NB4 (cell line): Measurements from ENCODE around the gene NR2E3.

Experiments
- DNase-seq: peaks from one replicate; pipeline ENCODE4 v3.0.0; 2010; ENCODE audit warnings: low read depth
- H3K4me3 ChIP-seq: one replicate; pipeline ENCODE4 v1.5.1; 2011; ENCODE audit warnings: mild to moderate bottlenecking, low read depth, low read length, moderate library complexity
- MYC ChIP-seq: IDR thresholded peaks from 2 replicates; pipeline ENCODE4 v1.6.1; 2011; ENCODE audit warnings: low read depth, low read length
- POLR2A ChIP-seq: IDR thresholded peaks from 2 replicates; pipeline ENCODE4 v1.6.1; 2011; ENCODE audit warnings: mild to moderate bottlenecking; ENCODE audit not compliant: insufficient read length; ENCODE audit errors: extremely low read depth
- TF ChIP-seq, protein P1 (sequence below): IDR thresholded peaks from one replicate; pipeline ENCODE4 v1.5.1; 2012; ENCODE audit warnings: low read depth, low read length
- TF ChIP-seq, protein P2 (sequence below): IDR thresholded peaks from 2 replicates; pipeline ENCODE4 v1.6.1; 2011; ENCODE audit warnings: low read depth, low read length

NR2E3 gene

DNA sequence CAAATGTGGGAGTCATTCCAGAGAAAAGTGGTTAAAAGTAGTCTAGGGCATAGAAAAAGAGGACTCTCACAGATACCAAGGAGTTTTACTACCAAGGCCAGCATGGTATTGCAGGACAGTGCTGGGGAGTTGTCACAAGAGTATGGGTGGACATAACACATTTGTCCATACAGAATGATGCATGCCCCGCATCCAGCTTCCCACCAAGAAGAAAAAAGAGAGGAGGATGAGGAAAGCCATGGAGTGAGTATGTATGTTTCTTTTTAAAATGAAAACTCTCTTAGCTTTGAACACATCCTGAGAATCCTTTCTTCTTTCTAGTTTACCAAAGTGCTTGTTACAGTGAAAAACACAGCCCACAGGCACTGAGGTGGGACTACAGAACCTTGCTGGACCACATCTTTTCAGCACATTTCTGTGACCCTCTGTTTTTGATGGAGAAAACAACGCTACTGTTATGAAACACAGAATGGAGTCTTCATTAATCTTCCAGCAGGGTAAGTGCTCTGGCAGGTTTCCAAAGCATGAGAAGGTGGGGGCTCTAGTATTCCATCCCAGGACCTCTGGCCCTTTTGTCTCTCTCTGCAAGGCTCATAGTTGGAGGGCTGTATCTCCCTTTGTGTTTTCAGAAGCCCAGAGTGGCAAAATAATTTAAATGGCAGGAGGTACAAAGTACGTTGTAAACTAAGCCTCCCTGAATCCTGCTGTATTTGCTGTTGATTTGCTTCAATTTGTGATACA, 12.7 kb downstream of the NR2E3 start:
- no peak for DNase-seq
- TF ChIP-seq, protein P1, sequence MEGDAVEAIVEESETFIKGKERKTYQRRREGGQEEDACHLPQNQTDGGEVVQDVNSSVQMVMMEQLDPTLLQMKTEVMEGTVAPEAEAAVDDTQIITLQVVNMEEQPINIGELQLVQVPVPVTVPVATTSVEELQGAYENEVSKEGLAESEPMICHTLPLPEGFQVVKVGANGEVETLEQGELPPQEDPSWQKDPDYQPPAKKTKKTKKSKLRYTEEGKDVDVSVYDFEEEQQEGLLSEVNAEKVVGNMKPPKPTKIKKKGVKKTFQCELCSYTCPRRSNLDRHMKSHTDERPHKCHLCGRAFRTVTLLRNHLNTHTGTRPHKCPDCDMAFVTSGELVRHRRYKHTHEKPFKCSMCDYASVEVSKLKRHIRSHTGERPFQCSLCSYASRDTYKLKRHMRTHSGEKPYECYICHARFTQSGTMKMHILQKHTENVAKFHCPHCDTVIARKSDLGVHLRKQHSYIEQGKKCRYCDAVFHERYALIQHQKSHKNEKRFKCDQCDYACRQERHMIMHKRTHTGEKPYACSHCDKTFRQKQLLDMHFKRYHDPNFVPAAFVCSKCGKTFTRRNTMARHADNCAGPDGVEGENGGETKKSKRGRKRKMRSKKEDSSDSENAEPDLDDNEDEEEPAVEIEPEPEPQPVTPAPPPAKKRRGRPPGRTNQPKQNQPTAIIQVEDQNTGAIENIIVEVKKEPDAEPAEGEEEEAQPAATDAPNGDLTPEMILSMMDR: no peak
- TF ChIP-seq MYC (no peak), POLR2A (no peak)
- TF ChIP-seq, protein P2, sequence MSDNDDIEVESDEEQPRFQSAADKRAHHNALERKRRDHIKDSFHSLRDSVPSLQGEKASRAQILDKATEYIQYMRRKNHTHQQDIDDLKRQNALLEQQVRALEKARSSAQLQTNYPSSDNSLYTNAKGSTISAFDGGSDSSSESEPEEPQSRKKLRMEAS: no peak
- H3K4me3 ChIP-seq: no peak overlapping the region

DNA sequence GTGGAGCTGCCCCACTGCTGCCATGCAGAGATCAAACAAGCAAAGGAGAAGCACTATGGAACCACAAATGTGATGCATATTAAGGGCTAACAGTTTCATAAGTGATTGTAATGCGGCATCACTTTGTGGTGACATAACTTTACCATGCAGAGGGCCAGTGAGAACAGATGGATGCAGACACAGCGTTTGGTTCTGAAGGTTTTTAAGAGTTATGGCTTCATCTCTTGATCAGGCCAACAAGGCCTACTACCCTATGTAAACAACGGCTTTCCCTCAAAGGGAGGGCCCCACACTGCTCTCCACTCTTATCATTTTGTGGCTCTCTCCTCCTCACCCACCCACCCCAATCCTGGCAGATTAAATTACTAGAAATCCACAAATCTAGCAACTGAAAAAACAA, 13.4 kb downstream of the NR2E3 start:
- DNase-seq: no peak
- H3K4me3 ChIP-seq: no peak overlapping the region
- no peak for TF ChIP-seq POLR2A

DNA sequence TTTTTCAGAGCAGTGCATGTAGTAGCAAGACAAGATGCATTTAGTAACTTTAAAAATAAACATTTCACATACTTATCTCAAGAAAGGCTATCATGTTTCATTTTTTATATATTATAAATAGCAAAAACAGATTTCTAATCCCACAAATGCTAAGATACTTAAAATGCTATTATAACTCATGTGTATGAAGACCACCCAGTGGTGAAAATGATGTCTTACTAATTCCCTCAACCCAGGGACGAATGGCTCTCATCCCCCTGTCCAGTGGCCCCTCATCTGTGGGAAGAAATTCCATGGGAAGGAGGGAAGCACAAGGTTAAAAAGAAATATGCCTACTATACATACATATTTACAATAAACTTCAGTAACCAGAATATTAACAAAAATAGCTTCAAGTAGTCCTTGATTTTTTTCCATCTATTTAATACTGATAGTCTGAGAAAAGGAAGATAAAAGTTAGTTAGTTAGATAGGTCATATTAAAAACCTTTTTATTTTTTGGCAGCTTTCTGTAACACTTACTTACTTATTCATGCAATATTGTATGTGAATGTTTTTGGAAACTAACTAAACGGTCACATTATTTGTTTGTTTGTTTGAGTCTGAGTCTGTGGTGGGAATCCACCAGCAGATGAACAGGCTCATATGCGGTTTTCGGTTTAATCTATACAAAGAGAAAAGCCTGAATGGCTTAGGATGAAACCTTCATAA, 14.8 kb downstream of the NR2E3 start:
- TF ChIP-seq MYC: no peak
- TF ChIP-seq, protein P1: no peak
- no peak for TF ChIP-seq POLR2A
- TF ChIP-seq, protein P2: no peak
- no peak for DNase-seq
- no peak overlapping the region for H3K4me3 ChIP-seq

DNA sequence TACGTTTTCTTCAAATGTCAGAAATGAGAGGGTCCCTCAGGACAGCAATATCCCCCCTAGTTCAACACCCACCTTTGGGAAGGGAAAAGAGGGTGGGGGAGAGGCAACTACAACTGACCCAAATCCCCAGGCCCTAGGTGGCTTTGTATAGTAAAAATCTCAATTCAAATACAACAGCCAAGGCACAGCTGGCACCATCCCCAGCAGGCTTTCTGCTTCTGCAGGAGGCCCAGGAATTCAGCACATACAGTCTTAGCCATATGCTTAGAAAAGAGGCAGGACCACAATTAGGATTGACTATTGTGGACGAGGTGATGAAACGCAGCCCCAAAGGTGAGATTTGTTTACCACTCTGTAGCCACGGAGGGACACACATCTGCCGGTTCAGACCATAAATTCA, 15.8 kb downstream of the NR2E3 start:
- TF ChIP-seq, protein P1: no peak
- TF ChIP-seq MYC: no peak
- TF ChIP-seq, protein P2: no peak
- TF ChIP-seq POLR2A: no peak
- no peak for DNase-seq
- H3K4me3 ChIP-seq: no peak overlapping the region

DNA sequence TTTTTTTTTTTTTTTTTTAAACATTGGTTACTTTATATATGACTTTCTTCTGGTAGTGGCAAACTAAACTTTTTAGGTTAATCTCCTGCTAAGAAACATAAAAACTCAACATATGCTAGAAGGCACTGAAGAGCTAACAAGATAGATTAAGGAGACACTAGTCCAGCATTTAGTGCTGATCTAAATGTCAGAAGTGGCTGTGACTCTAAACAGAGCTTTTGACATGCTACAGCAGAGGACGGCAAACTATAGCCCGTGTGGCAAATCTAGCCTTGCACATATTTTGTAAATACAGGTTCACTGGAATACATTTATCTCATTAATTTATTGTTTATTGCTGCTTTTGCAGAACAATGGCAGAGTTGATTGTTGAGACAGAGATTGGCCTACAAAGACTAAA, 20.6 kb downstream of the NR2E3 start:
- TF ChIP-seq MYC (no peak), POLR2A (no peak)
- no peak overlapping the region for H3K4me3 ChIP-seq
- DNase-seq: no peak

DNA sequence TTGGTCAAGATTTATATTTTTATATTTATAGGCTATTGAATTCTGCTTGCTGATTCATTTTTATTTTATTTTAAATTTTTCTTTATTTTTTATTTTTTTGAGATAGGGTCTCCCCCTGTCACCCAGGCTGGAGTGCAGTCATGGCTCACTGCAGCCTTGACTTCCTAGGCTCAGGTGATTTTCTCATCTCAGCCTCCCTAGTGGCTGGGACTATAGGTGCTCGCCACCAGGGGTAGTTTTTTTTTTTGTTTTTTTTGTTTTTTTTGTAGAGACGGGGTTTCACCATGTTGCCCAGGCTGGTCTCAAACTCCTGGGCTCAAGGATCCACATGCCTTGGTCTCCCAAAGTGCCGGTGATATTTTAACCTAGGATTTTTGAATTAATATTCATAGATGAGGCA, 31.2 kb downstream of the NR2E3 start:
- no peak overlapping the region for H3K4me3 ChIP-seq
- DNase-seq: no peak
- TF ChIP-seq, protein P2: no peak
- TF ChIP-seq MYC (no peak), POLR2A (no peak)
- TF ChIP-seq, protein P1: no peak

DNA sequence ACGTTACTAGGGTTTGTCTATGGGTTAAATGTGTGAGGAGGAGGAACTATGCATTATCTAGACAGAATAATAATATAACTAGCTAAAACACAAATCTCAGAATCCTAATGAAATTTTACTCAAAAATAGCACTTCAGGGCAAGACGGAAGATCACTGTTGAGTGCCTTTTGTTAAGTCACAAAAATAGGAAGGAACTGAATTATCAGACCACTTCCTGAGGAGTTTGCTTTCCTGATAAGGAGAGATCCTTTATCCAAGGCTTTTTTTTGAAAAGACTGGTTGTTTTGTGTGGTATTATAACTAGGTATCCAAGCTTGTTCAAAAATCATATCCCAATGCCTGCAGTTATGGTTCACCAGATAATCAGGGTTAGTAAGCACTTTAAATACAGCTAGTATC, 34.6 kb downstream of the NR2E3 start:
- H3K4me3 ChIP-seq: no peak overlapping the region
- DNase-seq: no peak
- no peak for TF ChIP-seq MYC
- TF ChIP-seq, protein P1: no peak
- TF ChIP-seq, protein P2: no peak
- TF ChIP-seq POLR2A: no peak
